ENCODE data around the gene HACD2.

Gene HACD2

GRCh38 chr3:123584988-123585937 lies at the start of gene HACD2:
Gene HACD2 (minus strand): TSS chr3:123585053. CDS start chr3:123585027, 26 bp downstream.
- in situ Hi-C loops (cut with MboI; ENCODE audit: low sequenced_read_pairs) = no loop called here

DNA sequence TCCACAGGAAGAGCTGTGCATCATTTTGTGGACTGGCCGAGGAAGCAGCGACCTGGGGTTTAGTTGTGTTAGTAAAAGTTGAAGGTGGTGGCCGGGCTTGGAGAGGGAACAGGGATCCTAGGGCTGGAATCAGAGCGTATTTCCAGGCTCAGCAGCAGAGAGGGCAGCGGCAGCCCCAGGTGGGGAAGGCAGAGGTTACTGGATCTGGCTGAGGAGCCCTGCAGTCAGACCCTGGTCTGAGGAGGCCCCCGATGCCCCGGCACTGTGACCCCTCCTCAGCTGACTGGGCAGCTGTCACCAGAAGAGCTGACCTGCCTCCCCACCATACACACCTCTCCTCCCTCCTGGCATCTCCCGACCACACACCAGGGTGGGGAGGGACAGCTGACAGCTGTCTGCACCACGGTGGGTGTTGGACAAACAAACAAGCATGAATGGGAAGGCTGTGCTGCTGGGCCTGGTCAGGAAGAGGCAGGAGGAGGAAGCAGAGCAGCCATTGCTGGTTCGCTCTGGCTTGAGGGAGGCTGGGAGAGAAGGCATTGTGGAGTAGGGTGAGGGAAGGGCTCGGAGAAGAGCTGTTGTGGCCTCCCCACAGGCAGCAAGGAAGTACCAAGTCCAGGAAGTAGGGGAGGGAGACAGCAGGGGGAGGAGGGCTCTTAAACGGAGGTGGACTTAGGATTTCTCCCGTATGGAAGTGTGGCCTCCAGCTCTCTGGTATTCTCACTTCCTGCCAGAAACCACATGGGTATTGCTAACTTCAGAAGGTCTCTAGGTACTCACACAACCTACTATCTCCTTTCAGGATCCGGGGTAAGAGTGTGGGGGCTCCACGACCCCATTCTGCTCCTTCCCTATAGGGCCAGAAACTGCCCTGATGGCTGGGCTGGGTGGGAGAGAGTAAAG lies 49.5 kb upstream of the HACD2 start:
- in situ Hi-C loops (cut with MboI; ENCODE audit: low sequenced_read_pairs) = no loop called here

GRCh38 chr3:123633530-123633929 lies 48.7 kb upstream of the HACD2 start:
- in situ Hi-C loops (cut with MboI; ENCODE audit: low sequenced_read_pairs) = no loop called here

GRCh38 chr3:123632161-123632655 lies 47.4 kb upstream of the HACD2 start:
- in situ Hi-C loops (cut with MboI; ENCODE audit: low sequenced_read_pairs) = no loop called here

GRCh38 chr3:123629747-123630047 lies 44.8 kb upstream of the HACD2 start:
- in situ Hi-C loops (cut with MboI; ENCODE audit: low sequenced_read_pairs) = no loop called here

DNA sequence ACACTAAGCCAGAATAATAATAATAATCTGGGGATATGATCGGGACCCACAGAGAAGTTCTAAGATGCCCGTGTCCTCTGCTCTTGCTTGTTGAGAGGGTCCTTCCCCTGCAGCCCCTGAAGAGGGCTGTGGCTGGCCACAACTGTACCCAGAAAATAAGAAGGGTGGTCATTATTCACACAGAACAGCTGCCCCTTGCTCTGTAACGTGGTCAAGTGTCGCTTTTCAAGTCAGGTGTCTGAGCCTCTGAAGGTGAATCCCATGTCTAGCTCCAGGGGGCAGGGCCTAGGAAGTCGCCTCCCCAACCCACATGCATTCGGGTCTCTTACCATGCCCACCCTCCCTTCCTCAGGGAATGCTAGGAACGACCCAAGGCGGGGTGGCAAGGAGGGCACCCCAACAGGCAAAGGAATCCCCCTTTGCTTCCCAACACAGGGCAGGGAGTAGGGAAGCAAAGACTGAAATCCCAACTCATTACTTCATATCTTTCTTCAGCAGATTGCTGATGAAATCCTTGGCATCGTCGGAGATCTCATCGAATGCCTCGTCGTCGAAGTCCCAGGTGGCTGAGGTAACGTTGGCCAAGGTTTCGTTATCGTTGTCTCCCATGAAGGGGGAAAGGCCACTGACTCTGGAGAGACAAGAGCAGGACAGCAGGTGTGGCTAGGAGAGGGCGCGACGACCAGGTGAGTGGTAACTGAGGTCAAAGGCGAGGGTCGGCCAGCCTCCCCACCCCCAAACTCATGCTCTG lies 44.3 kb upstream of the HACD2 start:
- in situ Hi-C loops (cut with MboI; ENCODE audit: low sequenced_read_pairs) = no loop called here

- in situ Hi-C loops (cut with MboI; ENCODE audit: low sequenced_read_pairs) = no loop called here
Measured at GRCh38 chr3:123627673-123628670, 43.1 kb upstream of the HACD2 start.

DNA sequence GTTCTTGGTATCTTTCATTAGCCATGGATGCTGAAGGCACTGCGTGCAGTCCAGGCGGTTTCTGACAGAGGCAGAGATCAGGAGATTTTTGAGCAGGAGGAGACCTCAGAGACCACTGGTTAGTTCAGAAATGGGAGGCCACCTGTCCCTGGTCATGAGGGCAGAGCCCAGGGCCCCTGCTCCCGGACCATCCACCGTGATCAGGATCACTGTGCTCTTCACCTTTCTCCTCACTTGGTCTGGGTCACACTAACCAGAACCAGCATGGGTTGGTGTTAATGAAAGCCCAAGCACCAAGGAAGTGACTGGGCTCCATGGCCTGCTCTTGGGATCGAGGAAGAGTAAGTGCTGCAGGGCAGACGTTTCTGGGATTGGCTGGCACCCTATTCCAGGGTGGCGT lies 42.0 kb upstream of the HACD2 start:
- in situ Hi-C loops (cut with MboI; ENCODE audit: low sequenced_read_pairs) = no loop called here

DNA sequence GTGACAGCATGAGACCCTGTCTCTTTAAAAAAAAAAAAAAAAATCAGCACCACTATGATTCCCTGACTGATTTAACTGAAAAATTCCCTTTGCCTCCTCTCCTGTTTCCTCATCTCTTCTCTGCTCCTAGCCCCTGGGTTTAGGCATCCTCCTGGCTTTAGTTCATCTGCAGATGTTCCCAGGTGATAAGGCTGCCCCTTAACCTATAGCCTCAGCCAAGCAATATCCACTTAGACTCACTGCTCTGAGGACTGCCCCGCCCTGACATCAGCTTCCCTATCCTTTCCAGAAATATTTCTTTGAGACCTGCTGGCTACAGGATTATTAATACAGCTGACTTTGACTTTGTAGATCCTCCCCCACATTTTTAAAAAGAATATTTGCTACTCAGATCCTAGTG lies 39.4 kb upstream of the HACD2 start:
- in situ Hi-C loops (cut with MboI; ENCODE audit: low sequenced_read_pairs) = no loop called here

- in situ Hi-C loops (cut with MboI; ENCODE audit: low sequenced_read_pairs) = no loop called here
Measured at GRCh38 chr3:123623346-123623880, 38.6 kb upstream of the HACD2 start.

GRCh38 chr3:123622766-123623165 lies 37.9 kb upstream of the HACD2 start:
- in situ Hi-C loops (cut with MboI; ENCODE audit: low sequenced_read_pairs) = no loop called here

- in situ Hi-C loops (cut with MboI; ENCODE audit: low sequenced_read_pairs) = no loop called here
Measured at GRCh38 chr3:123621850-123622189, 37.0 kb upstream of the HACD2 start.

GRCh38 chr3:123621186-123621849 lies 36.5 kb upstream of the HACD2 start:
- in situ Hi-C loops (cut with MboI; ENCODE audit: low sequenced_read_pairs) = no loop called here

DNA sequence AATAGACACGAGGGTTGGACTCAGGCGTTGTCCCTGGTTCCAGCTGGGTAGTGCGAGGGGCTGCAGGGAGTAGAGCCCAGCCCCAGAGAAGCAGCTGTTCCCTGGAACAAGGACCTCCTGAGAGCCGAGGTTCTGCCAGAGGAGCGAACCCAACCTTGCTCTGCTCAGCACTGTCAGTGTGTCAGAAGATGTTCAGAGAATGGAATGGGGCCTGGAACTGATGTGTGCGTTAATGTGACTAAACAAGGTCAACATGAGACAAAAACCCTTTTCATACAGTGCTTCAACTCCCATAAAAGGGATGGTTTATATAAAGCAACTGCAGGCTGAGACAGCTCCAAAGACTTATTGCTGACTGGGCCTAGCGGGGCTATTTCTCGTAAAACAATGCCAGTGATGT lies 35.5 kb upstream of the HACD2 start:
- in situ Hi-C loops (cut with MboI; ENCODE audit: low sequenced_read_pairs) = no loop called here

GRCh38 chr3:123618768-123619484 lies 34.1 kb upstream of the HACD2 start:
- in situ Hi-C loops (cut with MboI; ENCODE audit: low sequenced_read_pairs) = no loop called here

DNA sequence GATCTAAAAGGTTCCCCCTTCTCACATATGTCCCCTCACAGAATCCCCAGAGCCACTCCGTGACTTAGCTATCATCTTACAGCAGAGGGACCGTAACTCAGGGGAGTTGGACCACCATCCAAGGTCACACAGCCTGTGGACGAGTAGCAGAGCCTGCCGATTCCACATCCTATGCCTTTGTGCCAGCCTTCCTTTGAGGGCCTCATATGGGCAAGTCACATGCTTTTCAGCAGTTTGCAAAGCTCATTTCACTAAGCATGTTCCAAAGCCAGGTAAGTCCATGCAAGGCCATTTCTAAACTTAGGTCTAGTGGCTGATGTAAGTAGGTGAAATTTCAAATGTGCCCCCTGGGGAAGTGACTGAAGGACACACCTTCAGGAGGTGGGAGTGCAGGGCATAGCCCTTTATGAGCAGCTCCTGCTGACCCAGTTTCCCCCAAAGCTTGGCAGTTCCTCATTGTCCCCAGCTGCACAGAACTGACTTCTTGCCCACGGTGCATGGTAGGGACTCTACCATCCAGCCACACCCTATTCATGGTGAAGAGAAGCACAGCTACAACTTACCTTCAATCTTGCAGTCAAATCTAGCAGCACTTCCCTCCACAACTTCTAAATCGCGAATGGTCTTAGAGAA lies 33.3 kb upstream of the HACD2 start:
- in situ Hi-C loops (cut with MboI; ENCODE audit: low sequenced_read_pairs) = no loop called here

- in situ Hi-C loops (cut with MboI; ENCODE audit: low sequenced_read_pairs) = no loop called here
Measured at GRCh38 chr3:123616593-123616992, 31.7 kb upstream of the HACD2 start.

- in situ Hi-C loops (cut with MboI; ENCODE audit: low sequenced_read_pairs) = no loop called here
Measured at GRCh38 chr3:123613543-123613942, 28.7 kb upstream of the HACD2 start.
